Measurements from ENCODE around the gene RMI1. TPM values are rescaled to one million over a fixed set of nuclear protein-coding genes. Genes with fewer than 3 reads are reported as not detected.

Gene RMI1
- total and polyA plus RNA-seq, 2 of the 8 experiments (the other 6 are each of a cell fraction or from before 2014, with no cell fraction given): 3.0 to 34.1 TPM

DNA sequence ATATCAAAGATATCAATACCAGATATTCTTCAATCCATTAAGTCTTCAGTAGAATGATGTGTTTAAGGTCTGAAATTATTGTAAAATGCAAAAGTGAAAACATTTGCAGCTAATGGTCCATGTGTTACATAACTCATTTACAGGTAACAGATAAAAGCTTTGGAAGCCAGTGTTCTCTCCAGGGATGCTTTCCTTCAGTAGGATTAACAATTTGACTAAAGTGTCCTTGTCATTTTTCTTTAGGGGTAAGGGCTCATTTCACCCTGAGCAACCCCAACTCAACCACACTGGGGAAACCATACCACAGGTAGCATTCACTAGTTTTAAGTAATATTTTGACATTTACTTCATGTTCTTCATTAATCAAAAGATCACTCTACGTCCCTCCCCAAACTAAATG is 13.5 kb upstream of the RMI1 start:
- Histone ChIP-seq H3K9ac (replicated peaks in 1 of 4; ENCODE audit: extremely low read depth in 1 of 4, low read depth in 3 of 4, low read length in 3 of 4) (no peak overlapping the region), H3K14ac (ENCODE audit: insufficient read length) (no peak overlapping the region), H4K8ac (ENCODE audit: extremely low read depth, insufficient read depth, low read length) (no peak overlapping the region), H3K4me2 (ENCODE audit: insufficient read depth in 1 of 2, low read depth in 2 of 2, low read length in 2 of 2) (no peak overlapping the region), H4K91ac (replicated peaks; ENCODE audit: insufficient read length, low read length) (no peak overlapping the region), H2BK15ac (ENCODE audit: low read length) (no peak overlapping the region), H2AFZ (ENCODE audit: low read length) (no peak overlapping the region), H3K23me2 (ENCODE audit: low read depth, low read length) (no peaks in the 10 kb centered on the region), H4K5ac (ENCODE audit: insufficient read length, low read depth, low read length) (no peak overlapping the region), H3K4me1 (replicated peaks in 1 of 4; ENCODE audit: control insufficient read depth in 3 of 4, insufficient read depth in 4 of 4, low read length in 3 of 4) (no peaks in the 10 kb centered on the region), H3K23ac (ENCODE audit: insufficient read length) (no peak overlapping the region), H3K36me3 (ENCODE audit: control insufficient read depth in 2 of 4, insufficient read depth in 4 of 4, low read length in 3 of 4) (peaks cover 24 to 56% (median 38%) of the 10 kb centered on the region in 4 experiments), H3K18ac (ENCODE audit: extremely low read depth, low read length) (no peak overlapping the region), H4K20me1 (replicated peaks in 1 of 2; ENCODE audit: control insufficient read depth in 1 of 2, insufficient read depth in 2 of 2, low read length in 2 of 2) (peaks cover under 1 to 2% of the 10 kb centered on the region in 2 experiments), H3K27me3 (replicated peaks in 1 of 4; ENCODE audit: control insufficient read depth in 3 of 4, extremely low read depth in 1 of 4, insufficient read depth in 3 of 4, low read length in 3 of 4) (no peaks in the 10 kb centered on the region), H2BK20ac (ENCODE audit: low read length) (no peak overlapping the region), H3K4ac (replicated peaks; ENCODE audit: insufficient read length, low read depth, low read length) (no peak overlapping the region), H3K4me3 (ENCODE audit: extremely low read depth in 1 of 4, insufficient read depth in 2 of 4, low read depth in 3 of 4, low read length in 4 of 4) (no peak overlapping the region), H3K79me1 (ENCODE audit: low read depth, low read length) (no peaks in the 10 kb centered on the region; the same call in 1 of the 2 replicates), H2BK5ac (ENCODE audit: low read depth, low read length) (no peak overlapping the region), H3K56ac (replicated peaks; ENCODE audit: insufficient read length, low read depth, low read length) (no peak overlapping the region), H3K79me2 (ENCODE audit: control insufficient read depth in 1 of 2, insufficient read depth in 2 of 2, low read length in 2 of 2) (peaks cover 0 to 4% of the 10 kb centered on the region in 2 experiments; a peak in 1 of 4 replicates), H2BK120ac (replicated peaks; ENCODE audit: low read depth, low read length) (no peak overlapping the region), H2BK12ac (ENCODE audit: low read depth, low read length) (no peak overlapping the region), H3K9me3 (ENCODE audit: insufficient read depth in 2 of 2, low read depth in 1 of 2, low read length in 1 of 2) (no peaks in the 10 kb centered on the region), H3K27ac (ENCODE audit: low read depth, low read length) (no peak overlapping the region), H2AK5ac (ENCODE audit: low read depth, low read length) (no peak overlapping the region)
- no peak for DNase-seq (ENCODE audit: low read depth in 1 of 2, low spot score in 2 of 2)
- FAIRE-seq: no peak
- 96% methylated on average over 1 of the region's 1 CpG; no CpG with 5 or more reads in 1 of the 2 experiments for WGBS, 2 experiments (ENCODE audit: extremely low coverage in 1 of 2, insufficient coverage in 1 of 2, insufficient read length in 1 of 2, insufficient replicate concordance in 2 of 2, low coverage in 1 of 2, low lambda C conversion rate in 2 of 2, missing lambda C conversion rate in 1 of 2)
- ChIA-PET POLR2A (ENCODE audit: partially characterized antibody) (interaction anchor here (0.8 to 10.4 kb wide), 10 partner anchors 10 to 294 kb away, joined by 3 to 269 read pairs (median 4); partner anchors contain the start of genes HNRNPK and RMI1), CTCF (ENCODE audit: partially characterized antibody) (interaction anchor here (1.7 kb wide), 1 partner anchor 11 kb away, joined by 5 read pairs; no protein-coding TSS in a partner anchor)
- TF ChIP-seq SIRT6 (IDR thresholded peaks at IDR 0.05; ENCODE audit: low read length): no peak
- TF ChIP-seq RXRA (IDR thresholded peaks at IDR 0.05; ENCODE audit: insufficient read depth, low read depth, low read length): no peak
- peak; percentile 44 to 66 for TF ChIP-seq POLR2A (IDR thresholded peaks at IDR 0.05; ENCODE audit: control extremely low read depth in 1 of 2, low read depth in 2 of 2, low read length in 2 of 2)
- no peak for TF ChIP-seq PHF8 (conservative IDR thresholded peaks at IDR 0.05; ENCODE audit: low read depth, low read length)
- peak; percentile 64 for TF ChIP-seq POLR2AphosphoS5 (IDR thresholded peaks at IDR 0.05; ENCODE audit: low read depth, low read length)
- no peak for TF ChIP-seq ASH2L (IDR thresholded peaks at IDR 0.05; ENCODE audit: low read length)
- TF ChIP-seq, protein P1, sequence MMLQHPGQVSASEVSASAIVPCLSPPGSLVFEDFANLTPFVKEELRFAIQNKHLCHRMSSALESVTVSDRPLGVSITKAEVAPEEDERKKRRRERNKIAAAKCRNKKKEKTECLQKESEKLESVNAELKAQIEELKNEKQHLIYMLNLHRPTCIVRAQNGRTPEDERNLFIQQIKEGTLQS (IDR thresholded peaks at IDR 0.05; ENCODE audit: insufficient read depth, low read depth, low read length): no peak
- no peak for TF ChIP-seq EGR1 (IDR thresholded peaks at IDR 0.05; ENCODE audit: borderline replicate concordance, low read depth, low read length)
- TF ChIP-seq RNF2 (IDR thresholded peaks at IDR 0.05; ENCODE audit: borderline replicate concordance, low read depth, low read length, missing control alignments, poor library complexity, severe bottlenecking): no peak
- TF ChIP-seq SP4 (IDR thresholded peaks at IDR 0.05; ENCODE audit: low read length): no peak
- TF ChIP-seq JUN (IDR thresholded peaks at IDR 0.05; ENCODE audit: low read depth, low read length): no peak
